ACC112 (cell line): ENCODE data around the gene TAS2R19.
"Not testable (repeated sequence)": the region's sequence is repeated elsewhere in the genome, so short reads cannot be mapped to it uniquely, and the experiment has no call there.

Experiments
- H2AFZ ChIP-seq: fragments of 200-600 bp; sonication (generic); one replicate; pipeline ENCODE4 v1.6.0; 2017; ENCODE audit warnings: antibody characterized with exemption, low read length; ENCODE audit not compliant: unreplicated experiment
- H3K27ac ChIP-seq: fragments of 200-600 bp; sonication (generic); 2 replicates; pipeline ENCODE4 v1.5.1; 2014; ENCODE audit warnings: low read depth, mild to moderate bottlenecking, antibody characterized with exemption, low read length, moderate library complexity
- H3K27me3 ChIP-seq: fragments of 200-600 bp; sonication (generic); 2 replicates; pipeline ENCODE4 v1.6.1; 2014; ENCODE audit warnings: mild to moderate bottlenecking, antibody characterized with exemption, low read length, moderate library complexity, mixed read lengths; ENCODE audit not compliant: insufficient read depth
- H3K36me3 ChIP-seq: fragments of 200-600 bp; sonication (generic); 2 replicates; pipeline ENCODE4 v1.6.1; 2016; ENCODE audit warnings: mild to moderate bottlenecking, antibody characterized with exemption, low read length, moderate library complexity, mixed read lengths; ENCODE audit not compliant: insufficient read depth
- H3K4me1 ChIP-seq: fragments of 200-600 bp; sonication (generic); one replicate; pipeline ENCODE4 v1.6.1; 2016; ENCODE audit warnings: low read length, mixed read lengths; ENCODE audit not compliant: insufficient read depth, unreplicated experiment, control insufficient read depth
- H3K4me3 ChIP-seq: fragments of 200-600 bp; sonication (generic); 2 replicates; pipeline ENCODE4 v1.5.1; 2014; ENCODE audit warnings: mild to moderate bottlenecking, low read depth, low read length
- H3K79me2 ChIP-seq: fragments of 200-600 bp; sonication (generic); one replicate; pipeline ENCODE4 v1.6.0; 2016; ENCODE audit warnings: low read length; ENCODE audit not compliant: control insufficient read depth, unreplicated experiment, insufficient read depth

The TAS2R19 gene, protein sequence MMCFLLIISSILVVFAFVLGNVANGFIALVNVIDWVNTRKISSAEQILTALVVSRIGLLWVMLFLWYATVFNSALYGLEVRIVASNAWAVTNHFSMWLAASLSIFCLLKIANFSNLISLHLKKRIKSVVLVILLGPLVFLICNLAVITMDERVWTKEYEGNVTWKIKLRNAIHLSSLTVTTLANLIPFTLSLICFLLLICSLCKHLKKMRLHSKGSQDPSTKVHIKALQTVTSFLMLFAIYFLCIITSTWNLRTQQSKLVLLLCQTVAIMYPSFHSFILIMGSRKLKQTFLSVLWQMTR

DNA sequence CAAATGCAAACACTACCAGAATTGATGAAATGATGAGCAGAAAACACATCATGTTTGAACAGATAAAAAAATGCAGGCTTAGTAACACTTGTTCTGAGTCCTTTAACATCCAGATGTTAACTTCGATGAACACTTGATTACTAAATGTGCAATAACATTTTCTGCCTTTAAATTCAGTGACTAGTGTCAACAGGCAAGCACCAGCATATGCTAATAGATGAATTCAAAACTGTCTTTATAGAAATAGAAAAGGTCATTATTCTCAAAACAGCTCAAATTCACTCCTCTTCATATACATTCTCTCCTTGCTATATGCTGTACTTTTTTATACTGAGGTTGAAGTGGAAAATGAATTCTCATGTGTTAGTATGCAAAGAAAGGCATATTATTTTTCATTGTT lies at the start of gene TAS2R19:
Gene TAS2R19 (minus strand): TSS at position 101 of the 400 bp plus-strand sequence. CDS start 49 bp downstream, at position 52.
- H3K4me1 ChIP-seq, result no peaks in the 10 kb centered on the region

DNA sequence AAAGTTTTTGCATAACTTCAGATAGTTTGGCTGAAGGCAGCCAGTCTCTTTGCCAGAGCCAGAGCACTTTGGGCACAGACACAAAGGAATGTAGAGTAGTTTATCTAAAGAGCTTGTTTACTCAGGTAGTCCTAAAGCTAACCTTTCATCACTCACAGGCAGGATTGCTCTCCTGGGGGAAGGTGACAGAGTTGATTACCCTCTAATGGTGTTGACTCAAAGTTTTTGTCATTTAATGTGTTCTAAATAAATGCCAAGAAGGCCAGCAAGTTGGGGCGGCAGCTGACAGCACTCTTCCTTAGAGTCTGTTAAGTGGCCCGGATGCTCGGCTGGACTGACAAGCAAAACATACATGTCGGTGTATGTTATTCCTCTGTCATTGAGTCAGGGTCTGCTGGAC lies 49.0 kb upstream of the TAS2R19 start:
- Histone ChIP-seq H3K4me1 (no peaks in the 10 kb centered on the region), H3K27me3 (no peaks in the 10 kb centered on the region), H3K79me2 (no peaks in the 10 kb centered on the region), H3K27ac (no peak overlapping the region), H3K4me3 (no peak overlapping the region), H3K36me3 (no peaks in the 10 kb centered on the region), H2AFZ (no peak overlapping the region)

More for the DNA sequence above, at the start of gene TAS2R19:
- no peaks in the 10 kb centered on the region for H3K79me2 ChIP-seq
- no peak within 1 kb of the TSS for H3K27ac ChIP-seq
- peaks cover 7% of the 10 kb centered on the region; the same call in 1 of the 2 replicates for H3K36me3 ChIP-seq
- H3K27me3 ChIP-seq, result no peaks in the 10 kb centered on the region
- H2AFZ ChIP-seq, result no peak within 1 kb of the TSS
- no peak within 1 kb of the TSS for H3K4me3 ChIP-seq

DNA sequence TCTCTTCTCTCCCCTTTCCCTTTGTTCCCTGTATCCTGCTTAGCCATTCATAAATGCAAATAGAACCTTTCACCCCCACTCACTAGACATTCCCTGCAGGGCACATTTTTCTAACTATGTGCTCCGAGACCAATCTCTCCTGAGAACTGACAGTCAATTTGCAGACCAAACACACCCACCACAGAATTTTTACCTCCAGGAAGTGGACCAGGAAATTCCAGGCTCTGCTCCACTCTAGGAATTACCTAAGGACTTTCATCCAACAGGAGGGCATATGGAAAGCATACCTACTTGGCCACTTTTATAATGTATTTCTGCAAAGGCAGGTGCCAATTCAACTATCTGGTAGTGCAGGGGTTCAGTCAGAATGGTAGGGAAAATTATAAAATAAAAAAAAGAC lies 48.6 kb upstream of the TAS2R19 start:
- no peak overlapping the region for H2AFZ ChIP-seq

DNA sequence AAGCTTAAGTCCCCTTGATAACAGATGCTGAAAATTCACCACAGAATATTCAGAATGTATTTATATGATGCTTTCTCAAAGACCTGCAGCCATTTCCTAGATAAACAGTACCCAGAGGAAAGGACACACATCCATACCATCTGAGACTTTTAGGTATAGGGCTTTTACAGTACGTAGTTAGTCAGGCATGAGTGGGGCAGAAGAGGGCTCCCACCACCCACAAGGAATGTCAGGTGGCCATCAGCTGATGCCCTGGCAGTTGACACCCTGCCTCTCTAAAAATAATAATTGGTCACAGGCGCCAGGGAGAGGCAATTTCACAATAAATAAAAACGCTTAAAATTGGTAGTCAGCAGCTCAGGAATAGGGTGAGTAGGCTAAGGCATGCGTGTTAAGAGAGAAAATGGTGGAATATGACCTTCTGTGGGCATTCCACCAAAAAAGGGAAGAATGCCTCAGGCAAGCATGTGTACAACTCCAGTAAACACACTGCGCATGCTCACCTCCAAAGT lies 47.5 kb upstream of the TAS2R19 start:
- H3K27ac ChIP-seq, result no peak overlapping the region

More for the DNA sequence above, 48.6 kb upstream of the TAS2R19 start:
- H3K4me1 ChIP-seq, result no peaks in the 10 kb centered on the region
- H3K79me2 ChIP-seq, result no peaks in the 10 kb centered on the region
- no peaks in the 10 kb centered on the region for H3K27me3 ChIP-seq
- no peak overlapping the region for H3K4me3 ChIP-seq
- H3K27ac ChIP-seq, result no peak overlapping the region
- no peaks in the 10 kb centered on the region for H3K36me3 ChIP-seq

DNA sequence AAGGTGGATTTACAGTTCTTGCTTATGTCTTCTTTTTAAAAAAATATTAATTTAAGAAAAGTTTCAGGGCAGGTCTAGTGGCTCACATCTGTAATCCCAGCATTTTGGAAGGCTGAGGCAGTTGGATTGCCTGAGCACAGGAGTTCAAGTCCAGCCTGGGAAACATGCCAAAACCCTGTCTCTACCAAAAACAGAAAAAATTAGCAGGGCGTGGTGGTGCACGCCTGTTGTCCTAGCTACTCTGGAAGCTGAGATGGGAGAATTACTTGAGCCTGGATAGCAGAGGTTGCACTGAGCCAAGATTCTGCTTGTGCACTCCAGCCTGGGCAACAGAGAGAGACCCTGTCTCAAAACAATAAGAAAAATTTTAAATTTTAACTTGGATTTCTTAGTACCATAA lies 45.1 kb upstream of the TAS2R19 start:
- Histone ChIP-seq H3K27ac (no peak overlapping the region), H3K79me2 (no peaks in the 10 kb centered on the region), H2AFZ (no peak overlapping the region), H3K4me3 (no peak overlapping the region), H3K27me3 (no peaks in the 10 kb centered on the region), H3K36me3 (no peaks in the 10 kb centered on the region), H3K4me1 (no peaks in the 10 kb centered on the region)

More for the DNA sequence above, 47.5 kb upstream of the TAS2R19 start:
- Histone ChIP-seq H3K79me2 (no peaks in the 10 kb centered on the region), H3K27me3 (no peaks in the 10 kb centered on the region), H3K36me3 (no peaks in the 10 kb centered on the region), H2AFZ (no peak overlapping the region), H3K4me1 (no peaks in the 10 kb centered on the region), H3K4me3 (no peak overlapping the region)

DNA sequence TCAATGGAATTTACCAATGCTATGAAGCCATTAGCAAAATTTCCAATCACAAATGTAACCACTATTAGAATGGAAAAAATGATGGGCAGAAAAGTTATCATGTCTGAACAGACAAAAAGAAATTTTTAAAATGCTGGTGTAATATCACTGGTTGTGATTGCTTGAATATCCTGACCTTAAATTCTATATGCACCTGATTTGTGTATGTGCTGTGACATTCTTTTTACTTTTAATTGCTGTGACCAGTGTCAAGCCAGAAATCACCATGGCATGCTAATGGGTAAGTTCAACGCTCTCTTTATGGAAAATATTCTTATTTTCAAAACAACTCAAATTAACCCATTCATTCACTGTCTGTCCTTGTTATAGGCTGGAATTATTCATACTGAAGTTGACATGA lies 39.8 kb upstream of the TAS2R19 start, which contains the start of gene TAS2R46:
Gene TAS2R46 (minus strand): TSS at position 101 of the 400 bp plus-strand sequence. CDS start 0 bp downstream, at position 101.
- H3K36me3 ChIP-seq, H3K27ac ChIP-seq, H3K27me3 ChIP-seq, H2AFZ ChIP-seq, H3K4me1 ChIP-seq, H3K4me3 ChIP-seq: not testable (repeated sequence)
- H3K79me2 ChIP-seq, result peaks cover 11% of the 10 kb centered on the region

DNA sequence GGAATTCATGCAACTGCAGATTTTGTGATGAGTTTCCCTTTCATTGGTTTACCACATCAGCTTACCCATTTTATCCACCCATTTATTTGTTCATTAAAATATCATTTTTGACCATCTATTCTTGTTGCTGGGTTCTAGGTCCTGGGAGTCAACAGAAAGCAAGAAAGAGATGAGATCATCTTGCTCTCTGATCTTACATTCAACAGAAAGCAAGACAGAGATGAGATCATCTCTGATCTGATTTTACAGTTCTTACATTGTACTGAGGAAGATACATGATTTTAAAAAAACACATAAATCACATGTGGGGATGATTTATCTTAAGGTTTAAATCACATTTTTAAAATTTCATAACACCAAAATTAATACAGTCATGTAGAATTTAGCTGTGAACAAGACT lies 37.4 kb upstream of the TAS2R19 start:
- H3K79me2 ChIP-seq, result peaks cover 14% of the 10 kb centered on the region

DNA sequence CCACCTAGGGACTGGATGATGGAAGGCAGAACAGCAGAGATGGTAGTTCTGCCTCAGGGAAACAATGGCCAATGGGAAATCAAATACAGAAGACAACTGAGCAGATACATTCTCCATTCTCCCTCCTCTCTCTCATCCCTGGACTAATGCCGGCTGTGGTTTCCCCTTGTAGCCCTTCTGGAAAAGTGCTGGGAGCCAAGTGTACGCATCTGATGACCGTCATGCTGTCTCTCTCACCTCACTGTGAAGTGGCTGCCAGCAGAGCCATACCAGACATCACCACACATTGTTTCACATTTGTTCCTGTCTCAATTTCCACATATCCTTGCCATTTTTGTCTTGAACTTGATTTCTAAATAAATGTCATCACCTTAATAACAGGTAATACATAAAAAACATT lies 36.6 kb upstream of the TAS2R19 start:
- no peaks in the 10 kb centered on the region for H3K4me1 ChIP-seq
- peaks cover 14% of the 10 kb centered on the region for H3K79me2 ChIP-seq
- H3K36me3 ChIP-seq, result no peaks in the 10 kb centered on the region
- no peak overlapping the region for H3K27ac ChIP-seq
- no peak overlapping the region for H3K4me3 ChIP-seq
- no peak overlapping the region for H2AFZ ChIP-seq
- no peaks in the 10 kb centered on the region for H3K27me3 ChIP-seq

More for the DNA sequence above, 37.4 kb upstream of the TAS2R19 start:
- Histone ChIP-seq H2AFZ (no peak overlapping the region), H3K36me3 (no peaks in the 10 kb centered on the region), H3K27me3 (no peaks in the 10 kb centered on the region), H3K4me3 (no peak overlapping the region), H3K27ac (no peak overlapping the region), H3K4me1 (no peaks in the 10 kb centered on the region)

DNA sequence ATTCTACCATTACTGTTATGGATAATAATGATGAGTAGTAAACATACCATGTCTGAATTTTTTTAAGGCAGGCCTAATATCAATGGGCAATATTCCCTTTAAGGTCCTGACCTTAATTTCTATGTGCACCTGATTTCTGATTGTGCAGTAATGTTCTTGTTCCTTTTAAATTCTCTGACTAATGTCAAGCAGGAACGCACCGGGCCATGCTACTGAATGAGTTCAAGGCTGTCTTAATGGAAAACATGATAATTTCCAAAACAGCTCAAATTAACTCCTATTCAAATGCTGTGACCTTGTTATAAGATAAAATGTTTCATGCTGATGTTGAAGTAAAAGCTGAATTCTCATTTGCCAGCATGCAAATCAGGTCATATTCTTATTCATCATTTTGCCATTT lies 32.9 kb upstream of the TAS2R19 start:
- Histone ChIP-seq H3K4me3 (no peak overlapping the region), H3K79me2 (peaks cover 13% of the 10 kb centered on the region), H3K27ac (no peak overlapping the region), H3K36me3 (no peaks in the 10 kb centered on the region; the same call in 1 of the 2 replicates), H3K27me3 (no peaks in the 10 kb centered on the region), H3K4me1 (no peaks in the 10 kb centered on the region), H2AFZ (no peak overlapping the region)

DNA sequence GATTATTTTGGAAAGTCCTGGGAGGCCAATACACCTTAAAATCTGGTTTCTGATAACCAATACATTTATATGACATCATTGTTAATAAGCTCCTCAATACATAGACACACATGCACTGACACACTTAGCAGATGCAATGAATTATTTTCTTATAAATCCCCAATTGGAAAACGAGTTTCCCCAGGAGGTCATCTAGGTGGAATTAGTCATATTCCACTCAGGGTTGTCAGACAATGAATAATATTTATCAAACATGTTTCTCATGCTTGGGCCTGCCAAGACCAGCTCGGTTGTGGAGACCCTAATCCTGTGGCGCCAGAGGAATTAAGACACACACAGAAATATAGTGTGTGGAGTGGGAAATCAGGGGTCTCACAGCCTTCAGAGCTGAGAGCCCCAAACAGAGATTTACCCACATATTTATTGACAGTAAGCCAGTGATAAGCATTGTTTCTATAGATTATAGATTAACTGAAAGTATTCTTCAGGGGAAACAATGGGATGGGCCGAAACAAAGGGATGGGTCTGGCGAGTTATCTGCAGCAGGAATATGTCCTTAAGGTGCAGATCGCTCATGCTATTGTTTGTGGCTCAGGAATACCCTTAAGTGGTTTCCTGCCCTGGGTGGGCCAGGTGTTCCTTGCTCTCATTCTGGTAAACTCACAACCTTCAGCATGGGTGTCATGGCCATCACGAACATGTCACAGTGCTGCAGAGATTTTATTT lies 27.5 kb upstream of the TAS2R19 start:
- not testable (repeated sequence) for H3K36me3 ChIP-seq, H3K27me3 ChIP-seq, H2AFZ ChIP-seq, H3K79me2 ChIP-seq, H3K4me1 ChIP-seq, H3K27ac ChIP-seq, H3K4me3 ChIP-seq
